Kasumi-1 (cell line): ENCODE results near the gene TUBB.
"Not testable (repeated sequence)": the region's sequence is repeated elsewhere in the genome, so short reads cannot be mapped to it uniquely, and the experiment has no call there.

Experiments used
- DNase-seq, 2 experiments: peaks; one replicate each; lab custom pipeline; 2025; lab: John Stamatoyannopoulos, UW

TUBB gene

DNA sequence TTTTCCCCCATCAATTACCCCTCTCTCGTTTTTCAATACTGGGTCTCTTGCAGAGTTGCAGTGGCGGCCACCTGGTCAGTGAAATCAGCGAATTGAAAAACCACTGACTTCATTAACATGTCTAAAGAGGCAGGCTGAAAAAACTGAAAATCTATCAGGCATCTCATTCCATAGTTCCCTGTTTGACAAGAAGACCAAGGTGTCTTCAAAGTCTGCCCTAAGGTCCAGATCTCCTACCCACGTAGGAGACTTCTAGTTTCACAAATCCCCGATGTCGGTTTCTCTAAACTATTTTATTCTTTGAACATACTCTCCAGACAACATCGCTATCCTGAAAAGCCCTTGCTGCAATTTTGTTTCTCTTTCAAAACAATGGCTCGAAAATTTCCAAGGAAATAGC, 796 bp upstream of the TUBB start:
- no peak for DNase-seq

DNA sequence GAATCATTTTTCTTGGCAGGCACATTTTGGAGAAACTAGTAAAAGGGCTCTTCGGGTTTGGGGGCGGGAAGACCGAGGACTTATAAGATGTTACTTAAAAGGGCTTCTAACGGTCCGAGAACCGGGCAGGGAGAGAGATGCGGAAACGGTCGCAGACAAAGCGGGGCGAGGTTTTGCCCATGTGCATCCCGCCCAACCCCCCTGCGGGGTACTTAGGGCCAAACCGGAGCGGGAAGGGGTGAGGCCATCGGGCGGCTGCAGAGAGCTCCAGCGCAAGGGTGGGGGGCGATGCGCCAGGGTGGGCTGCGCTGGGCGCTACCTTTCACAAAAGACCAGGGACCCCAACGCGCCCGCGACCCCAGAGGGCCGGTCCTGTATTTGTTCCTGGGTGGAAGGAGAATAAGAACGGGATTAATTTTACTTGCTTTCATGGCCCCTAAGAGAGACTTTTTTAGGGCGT, 616 bp downstream of the TUBB start:
- DNase-seq, result peak; percentile 53 to 58

DNA sequence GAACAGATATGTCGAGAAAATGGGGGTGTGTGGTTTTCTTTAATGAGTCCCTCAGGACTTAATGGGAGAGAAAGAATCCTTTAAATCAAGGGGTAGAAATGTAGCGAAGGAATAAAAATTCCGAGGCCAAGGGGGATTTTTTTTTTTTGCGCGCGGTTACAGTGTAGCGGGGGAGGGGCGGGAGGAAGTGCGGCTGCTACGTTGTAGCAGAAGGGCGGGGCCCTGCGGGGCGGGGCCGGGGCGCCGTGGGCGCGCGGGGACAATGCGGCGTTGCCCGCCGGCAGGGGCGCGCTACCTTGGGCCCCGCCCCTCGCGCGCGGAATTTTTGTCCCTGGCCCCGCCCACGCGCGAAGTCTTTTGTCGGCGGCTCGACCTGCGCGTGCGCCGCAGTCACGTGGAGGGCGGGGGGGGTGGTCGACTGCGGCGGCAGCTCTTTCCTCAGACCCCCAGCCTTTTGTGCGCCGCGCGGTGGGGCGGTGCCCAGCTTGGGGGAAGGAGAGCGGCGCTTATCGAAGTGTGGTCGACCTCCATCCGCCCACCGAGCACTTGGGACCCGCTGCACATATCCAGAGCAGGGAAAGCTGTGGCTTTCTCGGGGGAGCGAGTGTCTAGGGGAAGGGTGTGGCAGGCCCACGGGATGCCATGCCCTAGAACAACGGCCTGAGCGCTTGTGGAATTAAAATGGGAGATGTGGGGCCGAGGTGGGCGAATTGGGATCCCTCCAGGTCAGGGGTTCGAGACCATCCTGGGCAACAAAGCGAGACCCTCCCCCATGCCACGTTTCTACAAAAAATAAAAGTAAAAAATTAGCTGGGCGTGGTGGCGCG, 1.3 kb downstream of the TUBB start:
- peak; percentile 76 to 83 for DNase-seq

DNA sequence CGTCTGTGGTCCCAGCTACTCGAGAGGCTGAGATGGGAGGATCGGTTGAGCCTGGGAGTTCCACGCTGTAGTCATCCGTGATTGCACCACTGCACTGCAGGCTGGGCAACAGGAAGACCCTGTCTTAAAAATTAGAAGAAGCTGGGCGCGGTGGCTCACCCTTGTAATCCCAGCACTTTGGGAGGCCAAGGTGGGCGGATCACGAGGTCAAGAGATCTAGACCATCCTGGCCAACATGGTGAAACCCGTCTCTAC, 1.8 kb downstream of the TUBB start:
- not testable (repeated sequence) for DNase-seq

DNA sequence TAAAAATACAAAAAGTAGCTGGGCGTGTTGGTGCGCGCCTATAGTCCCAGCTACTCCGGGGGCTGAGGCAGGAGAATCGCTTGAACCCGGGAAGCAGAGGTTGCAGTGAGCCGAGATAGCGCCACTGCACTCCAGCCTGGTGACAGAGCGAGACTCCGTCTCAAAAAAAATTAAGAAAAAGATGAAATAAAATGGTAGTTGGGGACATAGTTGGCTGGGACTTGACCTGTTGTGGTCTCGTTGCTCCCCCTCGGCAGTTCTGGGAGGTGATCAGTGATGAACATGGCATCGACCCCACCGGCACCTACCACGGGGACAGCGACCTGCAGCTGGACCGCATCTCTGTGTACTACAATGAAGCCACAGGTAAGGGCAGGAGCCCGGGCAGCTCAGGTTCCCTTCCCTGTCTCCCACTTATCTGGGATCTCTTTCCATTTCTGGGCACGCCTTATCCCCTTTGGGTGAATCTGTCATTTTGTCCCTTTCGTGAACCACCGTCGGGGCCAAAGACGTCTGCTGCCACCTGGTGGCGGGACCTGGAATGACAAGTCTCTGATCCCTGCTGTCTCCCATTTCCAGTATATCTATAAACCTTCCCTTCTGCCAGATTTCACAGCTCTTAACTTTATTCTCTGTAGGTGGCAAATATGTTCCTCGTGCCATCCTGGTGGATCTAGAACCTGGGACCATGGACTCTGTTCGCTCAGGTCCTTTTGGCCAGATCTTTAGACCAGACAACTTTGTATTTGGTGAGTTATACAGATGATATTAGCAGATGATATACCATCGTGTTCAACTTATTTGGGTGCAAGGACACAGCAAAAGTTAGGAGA, 2.3 kb downstream of the TUBB start:
- DNase-seq, result peak; percentile 78

DNA sequence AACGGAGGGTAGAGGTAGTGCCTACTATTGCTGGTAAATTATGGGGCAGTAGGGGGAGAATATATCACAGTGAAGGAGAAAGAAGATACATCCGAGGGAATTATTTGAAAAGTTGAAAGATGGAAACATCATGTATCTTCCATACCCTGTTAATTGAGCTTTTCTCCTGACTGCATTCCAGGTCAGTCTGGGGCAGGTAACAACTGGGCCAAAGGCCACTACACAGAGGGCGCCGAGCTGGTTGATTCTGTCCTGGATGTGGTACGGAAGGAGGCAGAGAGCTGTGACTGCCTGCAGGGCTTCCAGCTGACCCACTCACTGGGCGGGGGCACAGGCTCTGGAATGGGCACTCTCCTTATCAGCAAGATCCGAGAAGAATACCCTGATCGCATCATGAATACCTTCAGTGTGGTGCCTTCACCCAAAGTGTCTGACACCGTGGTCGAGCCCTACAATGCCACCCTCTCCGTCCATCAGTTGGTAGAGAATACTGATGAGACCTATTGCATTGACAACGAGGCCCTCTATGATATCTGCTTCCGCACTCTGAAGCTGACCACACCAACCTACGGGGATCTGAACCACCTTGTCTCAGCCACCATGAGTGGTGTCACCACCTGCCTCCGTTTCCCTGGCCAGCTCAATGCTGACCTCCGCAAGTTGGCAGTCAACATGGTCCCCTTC, 3.1 kb downstream of the TUBB start:
- DNase-seq, result not testable (repeated sequence)

DNA sequence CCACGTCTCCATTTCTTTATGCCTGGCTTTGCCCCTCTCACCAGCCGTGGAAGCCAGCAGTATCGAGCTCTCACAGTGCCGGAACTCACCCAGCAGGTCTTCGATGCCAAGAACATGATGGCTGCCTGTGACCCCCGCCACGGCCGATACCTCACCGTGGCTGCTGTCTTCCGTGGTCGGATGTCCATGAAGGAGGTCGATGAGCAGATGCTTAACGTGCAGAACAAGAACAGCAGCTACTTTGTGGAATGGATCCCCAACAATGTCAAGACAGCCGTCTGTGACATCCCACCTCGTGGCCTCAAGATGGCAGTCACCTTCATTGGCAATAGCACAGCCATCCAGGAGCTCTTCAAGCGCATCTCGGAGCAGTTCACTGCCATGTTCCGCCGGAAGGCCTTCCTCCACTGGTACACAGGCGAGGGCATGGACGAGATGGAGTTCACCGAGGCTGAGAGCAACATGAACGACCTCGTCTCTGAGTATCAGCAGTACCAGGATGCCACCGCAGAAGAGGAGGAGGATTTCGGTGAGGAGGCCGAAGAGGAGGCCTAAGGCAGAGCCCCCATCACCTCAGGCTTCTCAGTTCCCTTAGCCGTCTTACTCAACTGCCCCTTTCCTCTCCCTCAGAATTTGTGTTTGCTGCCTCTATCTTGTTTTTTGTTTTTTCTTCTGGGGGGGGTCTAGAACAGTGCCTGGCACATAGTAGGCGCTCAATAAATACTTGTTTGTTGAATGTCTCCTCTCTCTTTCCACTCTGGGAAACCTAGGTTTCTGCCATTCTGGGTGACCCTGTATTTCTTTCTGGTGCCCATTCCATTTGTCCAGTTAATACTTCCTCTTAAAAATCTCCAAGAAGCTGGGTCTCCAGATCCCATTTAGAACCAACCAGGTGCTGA, 3.9 kb downstream of the TUBB start:
- DNase-seq, result not testable (repeated sequence)

DNA sequence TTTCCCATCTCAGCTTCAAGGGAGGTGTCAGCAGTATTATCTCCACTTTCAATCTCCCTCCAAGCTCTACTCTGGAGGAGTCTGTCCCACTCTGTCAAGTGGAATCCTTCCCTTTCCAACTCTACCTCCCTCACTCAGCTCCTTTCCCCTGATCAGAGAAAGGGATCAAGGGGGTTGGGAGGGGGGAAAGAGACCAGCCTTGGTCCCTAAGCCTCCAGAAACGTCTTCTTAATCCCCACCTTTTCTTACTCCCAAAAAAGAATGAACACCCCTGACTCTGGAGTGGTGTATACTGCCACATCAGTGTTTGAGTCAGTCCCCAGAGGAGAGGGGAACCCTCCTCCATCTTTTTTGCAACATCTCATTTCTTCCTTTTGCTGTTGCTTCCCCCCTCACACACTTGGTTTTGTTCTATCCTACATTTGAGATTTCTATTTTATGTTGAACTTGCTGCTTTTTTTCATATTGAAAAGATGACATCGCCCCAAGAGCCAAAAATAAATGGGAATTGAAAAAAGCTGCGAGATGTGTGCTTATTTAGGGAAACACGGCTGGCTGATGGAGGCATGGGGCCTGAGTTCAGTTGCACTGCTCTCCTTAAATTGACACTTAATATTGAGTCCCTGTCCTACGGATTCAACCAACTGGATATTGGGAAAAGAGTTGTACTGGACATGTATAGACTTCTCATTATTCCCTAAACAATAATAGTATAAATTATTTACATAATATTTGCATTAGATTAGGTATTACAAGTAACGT, 4.9 kb downstream of the TUBB start:
- no peak for DNase-seq

DNA sequence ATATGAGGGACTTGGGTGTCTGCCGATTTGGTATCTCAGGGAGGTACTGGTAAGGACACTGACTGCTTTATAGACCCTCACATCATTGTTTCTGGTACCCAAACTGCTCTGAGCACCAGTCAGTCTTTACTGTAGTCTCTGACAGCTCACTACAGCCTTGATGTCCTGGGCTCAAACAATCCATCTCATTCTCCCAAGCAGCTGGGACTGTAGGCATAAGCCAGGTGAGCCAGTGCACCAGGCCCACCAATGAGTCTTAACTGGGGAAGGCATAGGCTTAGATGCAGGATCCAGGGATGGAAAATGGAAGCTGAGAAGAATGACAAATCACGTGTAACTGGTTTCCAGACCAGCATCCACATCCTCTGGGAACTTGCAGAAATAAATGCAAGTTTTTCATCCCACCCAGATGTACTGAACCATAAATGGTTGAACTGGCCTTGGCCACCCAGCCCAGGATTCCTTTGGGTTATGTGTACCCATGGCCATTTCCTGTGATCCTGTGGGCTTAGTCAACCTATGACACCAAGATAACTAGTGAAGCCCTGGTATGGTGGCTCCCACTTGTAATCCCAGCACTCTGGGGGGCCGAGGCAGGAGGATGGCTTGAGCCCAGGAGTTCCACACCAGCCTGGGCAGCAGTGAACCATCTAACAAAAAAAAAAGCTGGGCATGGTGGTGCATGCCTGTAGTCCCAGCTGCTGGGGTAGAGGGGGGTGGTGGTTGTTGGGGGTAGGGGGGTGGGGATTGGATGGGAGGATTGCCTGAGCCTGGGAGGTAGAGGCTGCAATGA, 5.8 kb downstream of the TUBB start:
- peak in 1 of 2 experiments; percentile 22 for DNase-seq

DNA sequence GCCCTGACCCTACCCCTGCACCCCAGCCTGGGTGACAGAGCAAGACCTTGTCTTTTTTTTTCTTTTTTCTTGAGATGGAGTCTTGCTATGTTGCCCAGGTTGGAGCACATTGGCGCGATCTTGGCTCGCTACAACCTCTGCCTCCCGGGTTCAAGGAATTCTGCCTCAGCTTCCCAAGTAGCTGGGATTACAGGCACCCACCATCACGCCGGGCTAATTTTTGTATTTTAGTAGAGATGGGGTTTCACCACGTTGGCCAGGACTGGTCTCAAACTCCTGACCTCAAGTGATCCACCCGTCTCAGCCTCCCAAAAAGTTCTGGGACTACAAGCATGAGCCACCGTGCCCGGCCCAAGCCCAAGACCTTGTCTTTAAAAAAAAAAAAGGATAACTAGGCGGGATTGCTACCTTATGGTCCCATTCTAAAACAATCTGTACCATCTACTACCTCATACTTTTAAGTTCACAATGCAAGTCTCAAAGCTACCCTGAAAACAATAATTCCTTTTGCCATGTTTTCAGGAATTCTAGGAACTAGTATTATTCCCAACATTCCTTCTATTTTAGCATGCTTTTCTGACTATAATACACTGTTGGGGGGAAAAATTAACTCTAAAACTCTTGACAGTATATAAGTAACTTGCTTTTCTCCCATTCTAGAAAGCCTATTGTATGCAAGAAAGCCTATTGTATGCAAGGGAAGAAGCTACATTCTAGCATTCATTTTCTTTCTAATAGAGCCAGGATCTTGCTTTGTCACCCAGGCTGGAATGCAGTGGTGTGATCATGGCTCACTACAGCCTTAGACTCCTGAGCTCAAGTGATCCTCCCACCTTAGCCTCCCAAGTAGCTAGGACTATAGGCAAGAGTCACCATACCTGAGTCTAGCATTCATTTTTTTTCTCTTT, 6.6 kb downstream of the TUBB start:
- DNase-seq, result no peak

DNA sequence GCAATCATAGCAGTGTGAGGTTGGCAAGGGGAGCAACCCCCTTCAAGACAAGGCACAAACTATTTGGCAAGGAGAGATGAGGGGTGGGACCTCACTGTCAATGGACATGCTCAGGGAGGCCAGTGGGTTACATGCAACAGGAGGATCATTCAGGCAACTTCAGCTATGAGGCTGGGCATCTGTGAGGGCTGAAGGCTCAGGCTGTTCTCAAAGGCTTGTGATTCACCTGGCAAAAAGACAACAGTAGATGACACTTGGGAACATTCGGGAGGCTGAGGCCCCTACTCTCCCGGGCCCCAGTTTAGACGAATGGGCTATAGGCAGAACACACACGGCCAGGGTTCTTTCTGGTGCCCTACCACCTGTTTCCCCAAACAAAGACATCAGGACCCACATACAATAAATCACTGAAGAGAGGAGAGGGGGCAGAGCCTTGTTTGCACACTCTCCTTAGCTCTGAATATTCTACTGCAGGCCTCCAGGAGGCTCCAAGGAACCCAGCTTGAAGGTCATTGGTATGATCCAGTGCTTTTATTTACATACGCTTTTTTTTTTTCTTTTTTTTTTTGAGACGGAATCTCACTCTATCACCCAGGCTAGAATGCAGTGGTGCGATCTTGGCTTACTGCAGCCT, 7.9 kb downstream of the TUBB start:
- peak in 1 of 2 experiments; percentile 29 for DNase-seq

DNA sequence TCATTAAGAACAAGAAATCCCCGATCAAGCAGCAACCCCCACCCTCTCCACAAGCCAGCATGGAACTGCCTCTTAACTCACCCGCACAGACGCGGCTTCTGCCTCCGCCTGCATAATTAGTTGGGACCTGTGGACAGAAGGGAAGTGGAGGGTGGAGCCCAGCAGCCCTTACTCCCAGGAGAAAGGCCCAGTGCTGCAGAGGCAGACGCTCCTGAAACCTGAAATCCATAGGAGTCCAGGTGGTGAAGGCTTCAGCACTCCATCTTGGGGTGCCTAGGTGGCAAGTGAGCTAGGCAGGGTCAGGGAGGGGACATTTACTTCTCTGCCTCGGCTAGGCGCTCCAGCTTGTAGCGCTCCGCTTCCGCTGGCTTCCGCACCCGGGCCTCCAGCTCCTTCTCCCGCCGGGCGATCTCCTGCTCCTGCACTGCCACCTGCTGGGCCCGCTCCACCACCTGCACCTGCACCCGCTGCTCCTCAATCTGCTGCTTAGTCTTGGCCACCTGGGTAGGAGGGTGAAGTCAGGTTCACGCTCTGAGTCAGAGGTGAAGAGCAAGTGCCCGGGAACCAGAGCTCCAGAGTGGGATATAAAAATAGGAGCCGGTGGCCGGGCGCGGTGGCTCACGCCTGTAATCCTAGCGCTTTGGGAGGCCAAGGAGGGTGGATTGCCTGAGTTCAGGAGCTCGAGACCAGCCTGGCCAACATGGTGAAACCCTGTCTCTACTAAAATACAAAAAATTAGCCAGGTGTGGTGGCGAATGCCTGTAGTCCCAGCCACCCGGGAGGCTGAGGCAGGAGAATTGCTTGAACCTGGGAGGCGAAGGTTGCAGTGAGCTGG, 10.7 kb downstream of the TUBB start:
- peak; percentile 91 to 92 for DNase-seq

DNA sequence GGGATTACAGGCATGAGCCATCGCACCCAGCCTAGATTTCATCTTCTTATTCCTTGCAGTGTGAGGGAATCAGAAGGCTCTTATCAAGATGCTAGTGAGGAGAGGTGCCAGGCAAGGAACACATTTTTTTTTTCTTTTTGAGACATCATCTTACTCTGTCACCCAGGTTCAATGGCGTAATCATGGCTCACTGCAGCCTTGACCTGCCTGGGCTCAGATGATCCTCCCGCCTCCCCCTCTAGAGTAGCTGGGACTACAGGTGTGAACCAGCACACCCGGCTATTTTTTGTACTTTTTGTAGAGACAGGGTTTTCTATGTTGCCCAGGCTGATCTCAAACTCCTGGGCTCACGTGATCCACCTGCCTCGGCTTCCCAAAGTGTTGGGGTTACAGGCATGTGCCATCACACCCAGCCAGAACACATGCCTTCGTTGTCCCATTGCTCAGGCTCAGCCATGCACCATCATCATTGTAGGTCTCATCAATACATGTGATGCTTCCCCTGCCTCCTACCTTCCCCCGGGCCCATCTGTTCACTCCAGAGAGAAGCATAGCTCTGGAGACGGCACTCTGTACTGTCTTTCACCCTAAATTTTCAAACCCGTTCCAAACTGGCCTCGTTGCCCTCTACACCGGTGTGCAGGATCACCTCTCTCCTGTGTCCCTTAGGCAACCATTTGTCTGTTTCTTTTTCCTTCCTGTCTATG, 12.2 kb downstream of the TUBB start:
- no peak for DNase-seq

DNA sequence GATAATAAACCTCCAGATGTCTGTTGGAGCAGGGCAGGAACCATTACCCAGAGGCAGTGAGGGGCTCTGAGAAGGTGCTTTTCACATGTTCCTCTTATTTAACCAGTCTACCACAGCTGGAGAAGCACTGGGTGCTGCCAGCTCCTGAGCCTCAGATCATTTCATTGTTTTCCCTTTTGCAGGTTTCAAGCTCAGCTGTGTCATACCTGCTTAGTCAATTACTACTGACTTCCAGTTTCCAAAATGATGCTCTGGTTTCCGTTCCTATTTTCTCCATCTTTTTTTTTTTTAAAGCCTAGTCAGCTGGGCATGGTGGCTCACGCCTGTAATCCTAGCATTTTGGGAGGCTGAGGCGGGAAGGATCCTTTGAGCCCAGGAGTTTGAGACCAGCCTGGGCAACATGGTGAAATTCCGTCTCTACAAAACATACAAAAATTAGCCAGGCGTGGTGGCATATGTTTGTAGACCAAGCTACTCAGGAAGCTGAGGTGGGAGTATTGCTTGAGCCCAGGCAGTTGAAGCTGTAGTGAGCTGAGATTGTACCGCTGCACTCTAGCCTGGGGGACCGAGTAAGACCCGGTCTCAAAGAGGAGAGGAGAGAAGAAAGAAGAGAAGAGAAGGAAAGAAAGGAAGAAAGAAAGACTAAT, 15.6 kb downstream of the TUBB start:
- no peak for DNase-seq

DNA sequence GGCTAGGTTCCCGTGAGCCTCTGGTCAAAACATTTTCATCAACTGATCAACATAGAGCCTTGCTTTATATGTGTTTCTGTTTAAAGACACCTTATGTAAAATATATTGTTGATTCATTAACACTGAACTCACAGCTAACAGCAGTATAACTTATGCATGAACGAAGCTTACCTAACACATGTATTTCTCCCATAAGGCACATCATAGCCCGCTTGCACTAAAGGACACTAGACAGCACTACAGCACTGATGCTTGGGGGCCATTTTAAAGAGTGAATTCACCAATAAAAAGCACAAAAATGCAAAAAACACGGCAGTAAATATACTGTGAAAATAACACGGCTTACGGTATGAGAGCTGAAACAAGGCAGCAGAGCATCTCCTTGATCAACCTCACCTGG, 18.4 kb downstream of the TUBB start:
- DNase-seq, result no peak

DNA sequence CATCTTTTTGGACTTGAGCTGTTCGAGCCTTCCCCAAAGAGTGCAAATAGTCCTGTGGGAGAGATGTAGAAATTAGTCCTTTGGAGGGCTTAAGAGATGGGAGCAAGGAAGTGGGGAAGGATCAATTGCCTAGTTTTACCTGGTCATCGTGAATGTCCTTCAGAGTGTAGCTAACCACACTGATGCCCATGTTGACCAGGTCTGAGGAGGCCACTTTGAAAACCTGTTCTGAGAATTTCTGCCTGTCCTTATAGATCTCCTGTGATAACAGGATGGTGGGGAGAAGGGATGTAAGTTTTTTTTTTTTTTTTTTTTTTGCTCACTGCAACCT, 20.4 kb downstream of the TUBB start:
- DNase-seq, result no peak
